BLaER1 treated with 17β-estradiol and CSF1 and Interleukin-3, amounts not matched to agents 10 nM and 100 nM (cell line): Measurements from ENCODE around the gene CHST9.

Source experiments
- H3K27ac ChIP-seq, 11 experiments: shearing (Covaris generic); formaldehyde crosslinking; 2 replicates each; pipeline ENCODE4 v1.8.1; 2022
- H3K27me3 ChIP-seq, 11 experiments: shearing (Covaris generic); formaldehyde crosslinking; 2 replicates each; pipeline ENCODE4 v1.8.1; 2022
- H3K36me3 ChIP-seq, 11 experiments: shearing (Covaris generic); formaldehyde crosslinking; 2 replicates each; pipeline ENCODE4 v1.8.1; 2022
- H3K4me1 ChIP-seq, 10 experiments: shearing (Covaris generic); formaldehyde crosslinking; 2 replicates each; pipeline ENCODE4 v1.8.1; 2022
- H3K4me2 ChIP-seq, 11 experiments: shearing (Covaris generic); formaldehyde crosslinking; 2 replicates each; pipeline ENCODE4 v1.8.1; 2022
- H3K4me3 ChIP-seq, 10 experiments: shearing (Covaris generic); formaldehyde crosslinking; 2 replicates each; pipeline ENCODE4 v1.8.1; 2022
- H3K9ac ChIP-seq, 11 experiments: shearing (Covaris generic); formaldehyde crosslinking; 2 replicates each; pipeline ENCODE4 v1.8.1; 2022
- H3K9me3 ChIP-seq, 11 experiments: shearing (Covaris generic); formaldehyde crosslinking; replicated peaks in 1 of 11; 2 replicates each; pipeline ENCODE4 v1.8.1; 2022
- H4K20me1 ChIP-seq, 11 experiments: shearing (Covaris generic); formaldehyde crosslinking; 2 replicates each; pipeline ENCODE4 v1.8.1; 2022
- Cebpa-rat ChIP-seq, 11 experiments: shearing (Covaris generic); IDR thresholded peaks; 2 replicates each; pipeline ENCODE4 v1.8.1; 2022

CHST9 gene

GRCh38 chr18:27033722-27034121 lies 151.4 kb downstream of the CHST9 start:
- no peaks in the 10 kb centered on the region for H4K20me1 ChIP-seq
- H3K9ac ChIP-seq: no peak overlapping the region
- no peak overlapping the region for H3K4me2 ChIP-seq
- TF ChIP-seq Cebpa-rat (IDR thresholded peaks at IDR 0.05): no peak
- H3K27me3 ChIP-seq: no peaks in the 10 kb centered on the region
- no peaks in the 10 kb centered on the region for H3K9me3 ChIP-seq
- no peaks in the 10 kb centered on the region for H3K4me1 ChIP-seq
- H3K4me3 ChIP-seq: no peak overlapping the region
- H3K27ac ChIP-seq: no peak overlapping the region
- H3K36me3 ChIP-seq: no peaks in the 10 kb centered on the region

- no peak overlapping the region for H3K27ac ChIP-seq
- H3K36me3 ChIP-seq: no peaks in the 10 kb centered on the region
Measured at GRCh38 chr18:27030421-27030820, 154.7 kb downstream of the CHST9 start.

GRCh38 chr18:27022477-27022876 lies 162.6 kb downstream of the CHST9 start:
- no peak overlapping the region for H3K4me3 ChIP-seq
- TF ChIP-seq Cebpa-rat (IDR thresholded peaks at IDR 0.05): no peak
- no peak overlapping the region for H3K9ac ChIP-seq
- no peaks in the 10 kb centered on the region for H3K9me3 ChIP-seq
- H3K4me1 ChIP-seq: peaks cover 0 to 8% (median 5%) of the 10 kb centered on the region in 10 experiments; a peak in 7 of 20 replicates
- no peaks in the 10 kb centered on the region for H3K27me3 ChIP-seq
- no peaks in the 10 kb centered on the region for H4K20me1 ChIP-seq
- no peaks in the 10 kb centered on the region for H3K36me3 ChIP-seq
- no peak overlapping the region for H3K27ac ChIP-seq
- H3K4me2 ChIP-seq: no peak overlapping the region

More at GRCh38 chr18:27030421-27030820, 154.7 kb downstream of the CHST9 start:
- Histone ChIP-seq H3K4me1 (no peaks in the 10 kb centered on the region), H3K9ac (no peak overlapping the region), H4K20me1 (no peaks in the 10 kb centered on the region), H3K9me3 (no peaks in the 10 kb centered on the region), H3K4me3 (no peak overlapping the region), H3K27me3 (no peaks in the 10 kb centered on the region), H3K4me2 (no peak overlapping the region)
- no peak for TF ChIP-seq Cebpa-rat (IDR thresholded peaks at IDR 0.05)

GRCh38 chr18:27017901-27018500 lies 167.1 kb downstream of the CHST9 start:
- no peak overlapping the region for H3K9ac ChIP-seq
- no peak for TF ChIP-seq Cebpa-rat (IDR thresholded peaks at IDR 0.05)
- no peaks in the 10 kb centered on the region; a peak in 1 of 22 replicates for H4K20me1 ChIP-seq
- H3K9me3 ChIP-seq: no peaks in the 10 kb centered on the region
- no peaks in the 10 kb centered on the region for H3K4me1 ChIP-seq
- no peaks in the 10 kb centered on the region for H3K27me3 ChIP-seq
- no peak overlapping the region for H3K4me3 ChIP-seq
- no peak overlapping the region for H3K27ac ChIP-seq
- no peak overlapping the region for H3K4me2 ChIP-seq
- no peaks in the 10 kb centered on the region for H3K36me3 ChIP-seq

- Histone ChIP-seq H3K4me1 (no peaks in the 10 kb centered on the region), H3K36me3 (no peaks in the 10 kb centered on the region), H3K27me3 (no peaks in the 10 kb centered on the region), H3K27ac (no peak overlapping the region), H3K9me3 (no peaks in the 10 kb centered on the region), H3K9ac (no peak overlapping the region), H4K20me1 (no peaks in the 10 kb centered on the region; a peak in 1 of 22 replicates), H3K4me3 (no peak overlapping the region), H3K4me2 (no peak overlapping the region)
- no peak for TF ChIP-seq Cebpa-rat (IDR thresholded peaks at IDR 0.05)
Measured at GRCh38 chr18:27014841-27015240, 170.3 kb downstream of the CHST9 start.

GRCh38 chr18:27010784-27011183 lies 174.3 kb downstream of the CHST9 start:
- H3K4me3 ChIP-seq: no peak overlapping the region
- TF ChIP-seq Cebpa-rat (IDR thresholded peaks at IDR 0.05): no peak
- no peak overlapping the region for H3K9ac ChIP-seq

GRCh38 chr18:27009293-27009692 lies 175.8 kb downstream of the CHST9 start:
- H4K20me1 ChIP-seq: no peaks in the 10 kb centered on the region
- H3K27ac ChIP-seq: no peak overlapping the region
- no peak overlapping the region for H3K9ac ChIP-seq
- no peaks in the 10 kb centered on the region for H3K4me1 ChIP-seq
- TF ChIP-seq Cebpa-rat (IDR thresholded peaks at IDR 0.05): no peak
- H3K4me3 ChIP-seq: no peak overlapping the region
- no peaks in the 10 kb centered on the region for H3K36me3 ChIP-seq
- no peak overlapping the region for H3K4me2 ChIP-seq
- no peaks in the 10 kb centered on the region for H3K27me3 ChIP-seq
- no peaks in the 10 kb centered on the region for H3K9me3 ChIP-seq

More at GRCh38 chr18:27010784-27011183, 174.3 kb downstream of the CHST9 start:
- no peaks in the 10 kb centered on the region for H3K4me1 ChIP-seq
- H3K36me3 ChIP-seq: no peaks in the 10 kb centered on the region
- no peaks in the 10 kb centered on the region for H3K27me3 ChIP-seq
- no peaks in the 10 kb centered on the region for H3K9me3 ChIP-seq
- no peak overlapping the region for H3K4me2 ChIP-seq
- no peaks in the 10 kb centered on the region for H4K20me1 ChIP-seq
- H3K27ac ChIP-seq: no peak overlapping the region

GRCh38 chr18:27008575-27008974 lies 176.5 kb downstream of the CHST9 start:
- H3K4me2 ChIP-seq: no peak overlapping the region
- no peak overlapping the region for H3K9ac ChIP-seq

GRCh38 chr18:27007880-27008279 lies 177.2 kb downstream of the CHST9 start:
- H3K27ac ChIP-seq: no peak overlapping the region
- no peak overlapping the region for H3K4me2 ChIP-seq
- no peak for TF ChIP-seq Cebpa-rat (IDR thresholded peaks at IDR 0.05)
- H3K27me3 ChIP-seq: no peaks in the 10 kb centered on the region
- H3K4me1 ChIP-seq: no peaks in the 10 kb centered on the region
- no peak overlapping the region for H3K4me3 ChIP-seq
- H3K9ac ChIP-seq: no peak overlapping the region
- H3K9me3 ChIP-seq: no peaks in the 10 kb centered on the region
- H3K36me3 ChIP-seq: no peaks in the 10 kb centered on the region
- no peaks in the 10 kb centered on the region for H4K20me1 ChIP-seq

More at GRCh38 chr18:27008575-27008974, 176.5 kb downstream of the CHST9 start:
- no peaks in the 10 kb centered on the region for H4K20me1 ChIP-seq
- H3K27me3 ChIP-seq: no peaks in the 10 kb centered on the region
- no peaks in the 10 kb centered on the region for H3K36me3 ChIP-seq
- H3K27ac ChIP-seq: no peak overlapping the region
- H3K4me1 ChIP-seq: no peaks in the 10 kb centered on the region
- no peak for TF ChIP-seq Cebpa-rat (IDR thresholded peaks at IDR 0.05)
- H3K9me3 ChIP-seq: no peaks in the 10 kb centered on the region
- H3K4me3 ChIP-seq: no peak overlapping the region

GRCh38 chr18:27005589-27005988 lies 179.5 kb downstream of the CHST9 start:
- no peaks in the 10 kb centered on the region for H4K20me1 ChIP-seq
- no peaks in the 10 kb centered on the region for H3K36me3 ChIP-seq
- TF ChIP-seq Cebpa-rat (IDR thresholded peaks at IDR 0.05): no peak
- H3K27me3 ChIP-seq: no peaks in the 10 kb centered on the region
- no peak overlapping the region for H3K9ac ChIP-seq
- H3K9me3 ChIP-seq: no peaks in the 10 kb centered on the region
- H3K4me3 ChIP-seq: no peak overlapping the region
- no peak overlapping the region for H3K4me2 ChIP-seq
- no peak overlapping the region for H3K27ac ChIP-seq
- H3K4me1 ChIP-seq: no peaks in the 10 kb centered on the region
